Renal cortical epithelial cell (primary cell): ENCODE measurements around the gene ADGRF5. TPM values are rescaled to one million over a fixed set of nuclear protein-coding genes. Genes with fewer than 3 reads are reported as not detected.
"Not testable (repeated sequence)": the region's sequence is repeated elsewhere in the genome, so short reads cannot be mapped to it uniquely, and the experiment has no call there.

Experiments used
- DNase-seq: peaks from one replicate; pipeline ENCODE4 v3.0.0-alpha.2; 2011; ENCODE audit warnings: low read depth
- total RNA-seq: library from RNA; depleted of rRNA; stranded (reverse); fragments of >200 nt; gene quantifications from 2 replicates; pipeline ENCODE4 v1.2.3, GENCODE V29; 2014

The ADGRF5 gene
- total RNA-seq, 1 donor from 2014 or later = 0.70 TPM

DNA sequence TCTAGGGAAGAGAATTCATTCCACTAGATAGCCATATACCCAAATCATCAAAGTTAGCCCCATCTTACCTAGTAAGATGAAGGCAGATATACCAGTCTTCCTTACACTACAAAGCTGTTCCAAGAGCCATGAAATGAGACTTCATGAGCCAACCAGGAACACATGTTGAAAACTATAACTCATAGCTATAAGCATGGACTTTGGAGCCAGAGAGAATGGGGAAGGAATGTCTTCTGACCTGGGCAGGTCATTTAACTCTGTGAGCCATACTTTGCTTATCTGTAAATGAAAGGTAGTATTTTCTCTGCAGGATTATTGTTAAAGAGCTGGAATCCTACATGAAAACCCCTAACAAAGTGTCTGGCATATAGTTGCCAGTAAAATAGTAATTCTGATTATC is 27.3 kb downstream of the ADGRF5 start:
- no peak for DNase-seq

DNA sequence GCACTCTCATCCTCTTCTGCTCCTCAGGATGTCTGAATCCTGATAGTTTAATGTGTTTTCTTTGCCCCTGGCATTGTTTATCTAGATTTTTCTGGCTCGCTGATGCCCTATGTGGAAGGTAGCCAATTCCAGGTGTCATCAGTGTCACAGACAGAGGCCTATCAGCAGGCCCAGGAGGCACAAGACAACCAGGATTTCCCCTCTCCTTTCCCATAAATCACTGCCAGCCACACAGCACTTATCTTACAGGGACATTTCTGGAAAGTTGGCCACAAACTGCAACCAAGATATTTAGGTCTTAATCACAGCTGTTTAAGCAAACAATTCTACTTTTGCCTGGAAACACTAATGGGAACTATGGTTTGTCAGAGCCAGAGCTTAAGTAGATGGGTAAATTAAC is 28.1 kb downstream of the ADGRF5 start:
- peak; percentile 51 for DNase-seq

DNA sequence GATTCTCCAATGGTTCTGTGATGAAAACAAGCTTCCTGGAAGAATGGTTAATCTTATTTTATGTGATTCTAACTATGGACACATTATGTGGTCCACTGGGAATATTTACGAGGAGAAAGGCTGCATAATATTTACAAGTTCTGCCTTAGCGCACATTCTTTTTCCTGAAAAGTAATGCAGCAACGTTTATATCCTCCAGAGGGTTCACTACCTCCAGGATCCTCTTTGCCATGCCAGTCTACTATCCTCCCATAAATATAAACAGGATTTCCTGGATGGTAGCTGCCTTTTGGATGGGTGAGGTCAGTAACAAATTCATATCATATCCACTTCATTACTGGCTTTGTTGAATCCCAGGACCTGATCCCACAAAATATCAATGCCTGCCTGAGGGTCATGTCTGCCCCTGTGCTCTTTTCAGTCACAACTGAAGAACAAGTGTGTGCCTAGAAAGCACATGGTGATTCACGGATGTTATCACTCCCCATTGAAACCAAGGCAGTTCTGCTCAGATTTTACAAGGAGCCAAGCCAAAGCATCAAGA is 30.4 kb downstream of the ADGRF5 start:
- DNase-seq = peak; percentile 4

DNA sequence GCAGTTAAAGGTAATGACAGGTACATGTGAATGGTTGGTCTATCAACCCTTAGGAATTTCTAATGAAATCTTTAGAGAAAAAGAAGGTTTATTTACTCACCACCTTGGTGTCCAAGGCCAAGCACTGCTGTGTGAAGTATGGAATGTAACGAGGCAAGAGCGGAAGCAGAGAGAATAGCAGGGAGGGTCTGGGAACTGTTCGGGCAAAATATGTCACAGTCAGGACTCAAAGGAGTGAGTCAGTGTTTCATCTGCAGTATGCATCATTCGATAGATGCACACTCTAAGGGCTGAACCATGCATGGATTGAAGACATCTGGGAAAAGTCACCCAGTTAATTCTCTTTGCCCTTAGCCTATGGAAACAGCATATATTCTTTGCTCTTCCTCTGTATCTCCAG is 33.2 kb downstream of the ADGRF5 start:
- DNase-seq = no peak

DNA sequence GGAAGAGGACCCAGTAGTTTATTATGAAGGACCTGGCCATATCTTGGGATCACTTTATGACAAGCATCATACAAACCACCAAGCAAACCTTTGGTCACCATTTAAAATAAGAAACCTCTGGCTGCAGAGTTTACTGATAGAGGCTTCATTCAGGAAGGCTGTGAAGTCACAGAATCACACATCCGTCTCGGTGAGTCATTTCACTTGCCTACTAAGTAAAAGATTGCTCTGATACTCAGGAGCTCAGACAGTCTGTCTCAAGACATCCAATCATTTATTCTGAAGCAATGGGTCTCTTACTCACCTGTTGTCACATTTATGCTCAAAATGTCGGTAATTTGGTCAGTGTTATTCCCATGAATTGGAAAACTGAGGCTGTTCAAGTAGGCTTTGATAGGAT is 33.7 kb downstream of the ADGRF5 start:
- peak; percentile 55 for DNase-seq

DNA sequence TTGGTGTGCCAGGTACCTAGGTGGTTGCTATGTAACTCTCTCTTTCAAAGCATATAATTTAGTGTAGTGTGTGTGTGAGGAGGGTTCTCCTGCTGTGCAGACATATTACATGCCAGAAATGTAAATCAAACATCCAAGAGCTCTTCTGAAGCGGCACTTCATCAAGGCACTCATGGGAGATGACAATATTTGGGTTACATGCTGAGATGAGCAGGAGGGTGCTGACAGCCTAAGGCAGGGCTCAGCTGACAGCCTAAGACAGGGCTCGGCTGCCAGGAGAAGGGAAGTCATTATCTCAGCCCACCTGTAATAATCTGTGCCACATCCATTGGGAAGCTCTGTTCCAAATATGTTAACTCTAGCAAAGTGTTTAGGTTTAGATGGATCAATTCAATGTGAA is 39.1 kb downstream of the ADGRF5 start:
- DNase-seq = no peak

DNA sequence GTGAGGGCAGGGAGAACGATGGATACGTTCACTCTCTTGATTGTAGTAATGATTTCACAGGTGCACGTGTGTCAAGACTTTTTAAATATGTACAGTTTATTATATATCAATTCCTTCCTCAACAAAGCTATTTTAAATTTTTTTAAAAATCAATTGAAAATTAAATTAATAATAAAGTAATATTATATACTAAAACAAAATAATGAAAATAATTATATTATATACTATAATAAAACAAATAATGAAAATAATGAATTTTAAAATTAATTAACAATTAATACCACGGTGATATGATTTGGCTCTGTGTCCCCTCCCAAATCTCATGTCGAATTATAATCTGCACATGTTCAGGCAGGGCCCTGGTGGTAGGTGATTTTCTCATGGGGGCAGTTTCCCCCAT is 42.7 kb downstream of the ADGRF5 start:
- DNase-seq = no peak

DNA sequence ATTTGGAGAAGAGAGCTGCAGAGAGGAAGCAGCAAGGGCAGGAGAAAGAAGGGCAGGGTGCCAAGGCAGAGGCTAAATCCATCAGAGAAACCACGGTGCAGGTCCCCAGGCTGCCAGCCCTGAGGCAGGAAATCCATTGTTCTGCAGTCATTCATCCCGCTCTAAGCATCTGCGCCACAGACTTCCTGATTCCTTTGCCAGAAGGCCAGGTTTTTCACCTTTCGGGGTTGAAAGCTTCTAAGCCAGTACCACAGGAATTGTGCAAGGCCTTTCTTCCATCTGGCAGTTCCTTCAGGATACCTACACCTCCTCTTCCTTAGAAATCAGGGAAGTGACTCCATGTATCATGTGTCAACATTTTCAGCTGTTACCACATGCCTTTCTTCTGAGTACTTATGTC is 45.6 kb downstream of the ADGRF5 start:
- peak; percentile 99 for DNase-seq

DNA sequence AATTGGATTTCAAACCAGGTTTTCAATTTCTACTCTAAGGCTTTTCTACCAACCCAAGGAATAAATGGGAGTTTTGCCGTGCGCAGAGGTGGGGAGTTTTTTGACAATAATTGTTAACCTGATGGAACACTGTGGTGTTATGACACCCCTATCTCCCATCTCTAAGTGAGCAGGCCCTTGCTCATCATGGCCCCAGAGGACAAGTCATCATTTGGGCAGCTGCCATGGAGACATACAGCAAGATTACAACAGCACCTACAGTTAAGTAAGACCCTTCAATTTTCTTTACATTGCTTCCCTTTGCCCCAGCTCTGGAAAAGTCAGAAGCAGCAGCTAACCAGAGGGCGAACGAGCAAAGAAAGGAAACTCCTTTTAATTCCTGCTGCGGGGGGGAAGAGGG is 54.3 kb downstream of the ADGRF5 start:
- no peak for DNase-seq

DNA sequence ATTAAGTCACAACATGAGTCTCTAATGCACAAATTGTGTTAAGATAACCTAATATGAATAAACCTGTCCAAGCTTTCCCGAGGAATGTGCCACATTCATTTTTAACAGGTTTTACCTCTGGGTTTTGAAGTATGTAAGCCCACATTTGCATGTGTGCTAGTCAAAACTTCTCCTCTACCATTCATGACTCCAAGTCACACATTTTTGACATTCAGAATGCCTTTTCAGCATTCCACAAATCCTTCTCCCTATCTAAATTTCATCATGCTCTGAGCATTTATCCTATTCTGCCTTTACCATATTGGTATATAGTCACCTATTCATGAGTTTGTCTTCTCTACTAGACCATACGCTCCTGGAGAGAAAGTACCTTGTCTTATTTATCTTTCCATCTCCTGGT is 56.5 kb downstream of the ADGRF5 start:
- no peak for DNase-seq

DNA sequence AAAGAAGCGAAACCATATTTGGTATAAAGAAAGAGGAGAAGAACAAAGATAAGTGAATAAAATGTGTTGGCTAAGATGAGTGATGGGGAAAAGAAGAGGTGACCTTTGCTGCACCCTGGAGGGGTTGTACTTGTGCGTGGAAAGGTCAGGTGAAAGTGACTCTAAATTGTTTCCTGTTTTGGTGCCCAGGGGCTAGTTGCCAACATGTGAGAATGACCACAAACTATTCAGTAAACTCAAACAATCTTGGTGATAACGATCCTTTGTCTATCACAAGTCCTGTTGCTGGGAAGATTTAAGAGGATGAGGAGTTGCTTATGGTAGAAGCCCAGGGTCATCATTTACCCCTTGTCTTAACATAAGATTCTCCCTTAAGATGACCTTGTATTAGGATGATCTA is 57.9 kb downstream of the ADGRF5 start:
- DNase-seq = no peak

DNA sequence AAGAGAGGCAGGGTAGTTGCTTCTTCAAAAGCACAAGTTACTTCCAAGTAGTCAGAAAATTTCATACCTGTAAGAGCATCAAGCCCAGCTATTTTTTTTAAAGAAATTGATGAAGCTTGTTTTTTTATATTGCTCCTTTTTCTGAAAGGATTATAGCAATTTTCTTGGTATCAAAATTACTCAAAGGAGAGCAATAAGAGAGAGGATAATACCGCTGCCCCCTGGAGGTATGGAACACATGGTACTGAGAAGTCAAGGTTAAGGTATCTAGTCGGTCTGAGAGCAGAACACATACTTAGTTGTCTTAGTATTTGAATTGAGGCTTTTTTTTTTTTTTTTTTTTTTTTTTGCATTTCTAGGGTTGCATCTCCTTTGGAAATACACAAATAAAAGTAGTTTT is 59.4 kb downstream of the ADGRF5 start:
- no peak for DNase-seq

DNA sequence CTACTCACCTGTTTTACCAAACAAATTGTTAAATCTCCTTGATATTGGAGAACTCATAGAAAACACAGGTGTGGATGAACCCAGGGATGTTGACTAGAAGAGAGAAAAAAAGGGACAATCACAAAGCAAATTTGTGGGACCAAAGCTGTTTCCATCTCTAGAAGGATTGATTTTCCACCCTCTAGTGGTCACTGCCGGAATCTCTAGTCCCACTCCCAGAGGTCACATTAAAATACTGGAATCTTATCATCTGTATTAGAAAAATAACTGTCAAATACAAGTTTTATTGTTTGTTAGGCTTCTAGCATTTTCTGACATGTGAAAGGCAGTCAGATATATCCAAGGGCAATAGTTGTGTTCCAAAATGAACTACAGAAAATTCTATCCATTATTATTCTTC is 65.8 kb downstream of the ADGRF5 start:
- peak; percentile 19 for DNase-seq

DNA sequence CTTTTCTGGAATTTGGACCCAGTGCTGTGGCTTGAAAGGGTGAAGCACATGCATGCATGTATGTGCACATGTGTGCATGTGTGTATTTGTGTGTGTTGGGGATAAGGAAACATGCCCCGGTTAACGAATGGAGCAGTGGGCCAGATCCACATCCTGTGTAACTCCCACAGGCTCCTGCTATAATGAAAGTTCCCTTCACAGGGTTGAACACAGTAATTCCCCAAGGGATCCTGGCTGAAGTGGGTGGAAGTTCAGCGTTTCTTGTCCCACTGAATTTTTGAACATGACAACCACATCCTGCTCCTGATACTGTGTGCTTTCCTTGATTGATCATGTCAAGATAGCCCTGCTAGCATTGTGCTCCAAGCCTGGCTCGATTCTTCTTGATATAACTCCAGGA is 70.2 kb downstream of the ADGRF5 start:
- not testable (repeated sequence) for DNase-seq

DNA sequence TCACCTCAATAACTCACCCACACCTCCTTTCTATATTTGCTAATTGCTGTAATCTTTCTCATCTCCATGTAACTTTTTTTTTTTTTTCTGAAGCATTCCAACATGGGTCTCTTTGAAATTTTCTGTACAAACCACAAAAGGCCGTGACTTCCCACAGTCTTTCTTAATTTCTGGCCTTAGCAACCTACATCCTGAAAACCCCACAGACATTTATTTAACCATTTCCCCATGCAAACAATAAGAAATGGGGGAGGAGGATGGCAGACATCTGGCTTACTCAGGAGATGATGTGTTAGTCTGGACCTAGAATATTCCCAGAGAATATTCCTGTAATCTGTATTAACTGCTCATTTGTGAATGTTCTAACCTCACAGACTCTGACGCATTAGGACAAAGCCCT is 70.9 kb downstream of the ADGRF5 start:
- peak; percentile 43 for DNase-seq

DNA sequence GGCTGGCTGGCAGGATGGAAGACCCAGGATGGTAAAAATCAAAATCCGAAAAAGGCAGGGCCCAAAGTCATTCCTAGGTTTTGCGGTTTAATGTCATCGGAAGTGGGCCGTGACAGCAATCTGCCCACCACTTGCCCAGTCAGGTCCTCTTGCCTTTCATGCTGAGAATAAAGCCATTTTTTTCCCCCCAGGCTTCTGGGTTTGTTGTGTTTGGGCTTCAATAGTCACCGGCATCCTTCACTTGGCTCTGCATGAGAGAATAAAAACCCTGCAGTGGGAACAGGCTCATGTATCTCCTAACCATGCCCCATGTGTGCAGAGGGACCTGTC is 72.4 kb downstream of the ADGRF5 start:
- peak; percentile 26 for DNase-seq

DNA sequence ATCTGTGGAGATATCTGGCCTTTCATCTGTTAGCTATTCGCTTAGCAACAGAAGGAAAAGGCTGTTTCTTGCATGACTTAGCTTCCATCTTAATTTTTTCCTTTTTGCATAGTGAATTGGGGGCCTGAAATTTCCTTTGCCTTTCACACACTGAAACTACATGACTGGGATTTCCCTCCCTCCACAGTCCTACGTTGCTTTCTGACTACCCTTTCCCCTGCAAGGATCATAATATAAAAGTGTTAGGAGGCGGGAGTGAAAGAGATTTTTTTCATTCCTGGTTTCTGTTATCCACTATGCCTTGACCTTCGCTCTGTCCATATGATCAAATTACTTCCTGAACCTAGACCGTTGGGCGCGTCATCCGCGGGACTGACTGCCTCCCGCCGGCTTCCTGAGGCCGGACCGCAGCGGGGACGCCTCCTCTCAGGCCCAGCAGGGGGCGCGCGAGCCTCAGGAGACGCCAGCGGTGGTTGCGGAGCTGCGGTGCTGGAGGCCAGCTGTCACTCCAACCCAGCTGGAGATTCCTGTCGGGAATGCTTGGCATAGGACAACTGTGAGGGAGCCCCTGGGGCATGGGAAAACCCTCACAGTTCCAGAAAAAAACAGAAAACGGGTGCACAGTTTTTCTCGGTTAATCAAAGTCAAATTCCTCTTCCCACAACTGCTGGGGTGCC is 72.9 kb downstream of the ADGRF5 start:
- peak; percentile 48 for DNase-seq

DNA sequence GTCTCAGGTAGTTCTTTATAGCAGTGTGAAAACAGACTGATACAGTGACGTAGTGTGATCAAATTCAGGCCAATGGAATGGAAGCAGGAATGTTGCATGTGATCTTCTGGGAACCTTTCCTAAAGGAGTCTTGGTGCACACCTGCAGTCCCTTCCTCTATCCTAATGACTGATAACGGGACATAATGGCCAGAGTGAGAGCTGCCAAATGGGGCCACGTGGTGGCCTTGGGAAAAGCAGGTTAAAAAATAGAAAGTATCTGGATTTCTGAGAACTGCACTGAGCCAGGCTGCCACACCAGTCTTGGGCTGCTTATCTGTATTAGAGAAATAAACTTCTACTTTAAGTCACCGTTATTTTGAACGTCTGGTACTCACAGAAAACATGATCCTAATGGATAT is 76.6 kb downstream of the ADGRF5 start:
- DNase-seq = no peak

DNA sequence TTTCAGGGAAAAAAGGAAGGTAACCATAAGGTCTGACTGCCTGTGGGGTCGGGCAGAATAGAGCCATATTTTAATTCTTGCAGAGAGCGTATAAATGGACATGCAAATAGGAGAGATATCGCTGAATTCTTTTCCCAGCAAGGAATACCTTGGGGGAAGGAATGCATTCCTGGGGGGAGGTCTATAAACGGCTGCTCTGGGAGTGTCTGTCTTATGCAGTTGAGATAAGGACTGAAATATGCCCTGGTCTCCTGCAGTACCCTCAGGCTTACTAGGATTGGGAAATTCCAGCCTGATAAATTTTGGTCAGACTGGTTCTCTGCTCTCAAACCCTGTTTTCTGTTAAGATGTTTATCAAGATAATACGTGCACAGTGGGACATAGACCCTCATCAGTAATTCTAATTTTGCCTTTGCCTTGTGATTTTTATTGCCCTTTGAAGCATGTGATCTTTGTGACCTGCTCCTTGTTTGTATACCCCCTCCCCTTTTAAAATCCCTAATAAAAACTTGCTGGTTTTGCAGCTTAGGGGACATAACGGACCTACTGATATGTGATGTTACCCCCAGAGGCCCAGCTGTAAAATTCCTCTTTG is 79.4 kb downstream of the ADGRF5 start:
- not testable (repeated sequence) for DNase-seq

DNA sequence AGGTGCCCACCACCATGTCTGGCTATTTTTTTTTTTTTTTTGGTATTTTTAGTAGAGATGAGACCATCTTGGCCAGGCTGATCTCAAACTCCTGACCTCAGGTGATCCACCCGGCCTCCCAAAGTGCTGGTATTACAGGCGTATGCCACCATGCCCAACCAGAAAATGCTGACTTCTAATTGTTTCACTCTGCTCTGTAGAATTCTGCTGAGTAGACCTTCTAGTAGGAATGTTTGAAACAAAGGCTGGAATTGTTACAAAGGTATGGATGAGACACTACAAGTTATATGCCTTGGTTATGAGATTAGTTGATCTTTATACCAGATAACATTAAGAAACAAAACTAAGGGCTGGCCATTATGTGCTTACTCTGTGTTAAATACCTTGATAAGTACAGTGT is 83.7 kb downstream of the ADGRF5 start:
- DNase-seq = no peak

DNA sequence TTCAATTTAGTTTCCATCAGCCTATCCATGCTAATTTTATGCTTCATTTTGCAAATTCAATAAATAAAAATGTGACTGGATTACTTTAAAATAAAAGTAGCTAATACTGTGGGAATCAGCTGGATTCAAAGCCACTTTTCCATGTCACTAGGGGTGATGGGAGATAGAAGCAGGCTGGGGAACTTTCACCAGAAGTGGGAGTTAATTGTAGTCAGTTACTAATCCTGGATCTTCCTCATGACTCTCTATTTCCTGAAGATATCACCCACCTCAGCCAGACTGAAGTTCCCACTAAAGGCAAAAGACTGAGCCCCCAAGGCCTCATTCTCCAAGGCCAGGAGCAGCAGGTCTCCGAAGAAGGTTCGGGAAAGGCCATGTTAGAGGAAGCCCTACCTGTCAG is 86.7 kb downstream of the ADGRF5 start:
- not testable (repeated sequence) for DNase-seq

DNA sequence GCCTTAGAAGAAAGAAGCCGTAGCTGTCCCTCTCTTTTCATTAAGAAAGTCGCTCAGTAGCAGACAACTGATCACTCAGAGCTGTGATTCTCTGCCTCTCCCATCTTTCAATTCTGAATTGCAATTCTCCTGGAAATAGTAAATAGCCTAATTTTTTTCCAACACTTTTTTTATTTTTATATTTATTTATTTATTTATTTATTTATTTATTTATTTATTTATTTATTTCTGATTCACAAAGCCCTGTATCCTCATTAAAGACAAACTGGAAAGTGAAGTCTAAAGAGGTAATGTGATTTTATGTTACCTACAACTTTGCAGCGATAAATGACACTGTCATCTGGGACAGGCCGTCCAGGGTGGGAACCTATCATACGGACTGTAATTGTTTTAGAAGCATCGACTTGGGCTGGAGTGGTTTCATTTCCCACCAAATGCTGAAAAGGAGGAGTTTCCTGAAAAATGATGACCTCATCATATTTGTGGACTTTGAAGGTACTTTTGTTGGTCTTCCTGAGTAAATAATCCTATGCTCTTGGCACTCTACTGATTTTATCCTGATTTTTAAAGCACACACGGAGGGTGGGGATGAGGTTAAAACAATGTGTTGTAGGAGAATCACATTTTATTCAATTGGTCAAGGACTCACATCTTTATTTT is 87.4 kb downstream of the ADGRF5 start:
- not testable (repeated sequence) for DNase-seq

DNA sequence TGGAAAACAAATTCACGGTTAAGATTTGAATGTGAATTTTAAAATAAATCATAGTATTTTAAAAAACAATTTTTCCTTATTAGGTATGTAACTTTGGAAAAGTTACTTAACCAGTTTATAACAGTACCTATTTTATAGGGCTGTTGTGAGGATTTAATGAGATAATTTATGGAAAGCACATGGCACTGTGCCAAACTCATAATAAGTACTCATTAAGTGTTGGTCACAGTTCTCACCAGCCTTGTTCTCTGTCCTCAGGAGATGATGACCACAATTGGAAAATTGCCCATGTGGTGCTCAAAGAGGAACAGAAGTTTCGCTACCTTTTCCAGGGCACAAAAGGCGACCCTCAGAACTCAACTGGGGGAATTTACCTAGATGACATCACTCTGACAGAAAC is 88.9 kb downstream of the ADGRF5 start:
- DNase-seq = no peak
